A549 (cell line): ENCODE data around the gene TIAM2. TPM values are rescaled to one million over a fixed set of nuclear protein-coding genes. Genes with fewer than 3 reads are reported as not detected.

Experiments used
- ATAC-seq, 2 experiments: fragments of 200-7000 bp in 1 of 2; fragments of >200 bp in 1 of 2; cut with Nextera tagmentation in 1 of 2; cut with Tn5 transposase in 1 of 2; 3 replicates each; pipeline versions ENCODE4 v1.8.0 to v1.9.1; 2018 to 2020; ENCODE audit warnings: mild to moderate bottlenecking in 1 of 2, moderate library complexity in 1 of 2
- CTCF ChIA-PET: fragments of 300-600 bp; sonication (Branson Sonifier 250); formaldehyde crosslinking; extraction: SDS; loops from one replicate; lab custom pipeline; 2021; ENCODE audit warnings: antibody characterized with exemption, inconsistent platforms; lab: Yijun Ruan, JAX
- POLR2A ChIA-PET: fragments of 350-600 bp; formaldehyde crosslinking; extraction: SDS; loops from one replicate; lab custom pipeline; 2021; ENCODE audit warnings: antibody characterized with exemption, inconsistent platforms; lab: Yijun Ruan, JAX
- DNase-seq, 2 experiments: peaks; one replicate each; pipeline versions ENCODE4 v3.0.0 to v3.0.0-alpha.2; 2011 to 2016; ENCODE audit warnings: low read depth in 1 of 2, low spot score in 1 of 2
- FAIRE-seq: peaks from 2 replicates; lab custom pipeline; 2011; peaks lifted over from hg19 to GRCh38; lab: Jason Lieb, UNC
- H3K27ac ChIP-seq, 2 experiments: fragments of >200 bp; sonication (Bioruptor Twin); formaldehyde crosslinking; 3 replicates each; pipeline ENCODE4 v1.5.1; 2016 to 2017
- H3K4me1 ChIP-seq: fragments of >200 bp; sonication (Bioruptor Twin); formaldehyde crosslinking; 3 replicates; pipeline ENCODE4 v1.6.1; 2016
- H3K4me2 ChIP-seq: fragments of >200 bp; sonication (Bioruptor Twin); formaldehyde crosslinking; 3 replicates; pipeline ENCODE4 v1.6.1; 2016
- H3K4me3 ChIP-seq: fragments of >200 bp; sonication (Bioruptor Twin); formaldehyde crosslinking; 3 replicates; pipeline ENCODE4 v1.5.1; 2016
- H3K9me3 ChIP-seq: fragments of >200 bp; sonication (Bioruptor Twin); formaldehyde crosslinking; 3 replicates; pipeline ENCODE4 v1.6.1; 2016
- CBX2 ChIP-seq: fragments of 200-600 bp; sonication (generic); IDR thresholded peaks from 2 replicates; pipeline ENCODE4 v1.6.1; 2016; ENCODE audit warnings: low read depth, mild to moderate bottlenecking, borderline replicate concordance
- EHF ChIP-seq: fragments of 250-450 bp; sonication (Bioruptor Pico); IDR thresholded peaks from 2 replicates; pipeline ENCODE4 v1.5.0; 2020; ENCODE audit warnings: mild to moderate bottlenecking
- HOXB5 ChIP-seq: fragments of 250-450 bp; sonication (Bioruptor Pico); IDR thresholded peaks from 2 replicates; pipeline ENCODE4 v1.5.0; 2020; ENCODE audit warnings: mild to moderate bottlenecking, moderate library complexity
- JUNB ChIP-seq: fragments of >200 bp; sonication (Bioruptor Twin); formaldehyde crosslinking; IDR thresholded peaks from 2 replicates; pipeline ENCODE4 v1.6.1; 2016
- PHF8 ChIP-seq: fragments of 200-600 bp; sonication (generic); IDR thresholded peaks from 2 replicates; pipeline ENCODE4 v1.6.1; 2016; ENCODE audit warnings: low read depth, mild to moderate bottlenecking, antibody characterized with exemption, moderate library complexity, borderline replicate concordance
- POLR2AphosphoS2 ChIP-seq: conservative IDR thresholded peaks from 2 replicates; pipeline ENCODE4 v1.6.1; 2012; ENCODE audit warnings: low read length, improper control_type of control experiment, inconsistent platforms
- TFCP2L1 ChIP-seq: fragments of 250-450 bp; sonication (Bioruptor Pico); IDR thresholded peaks from 2 replicates; pipeline ENCODE4 v1.5.0; 2021; ENCODE audit warnings: mild to moderate bottlenecking
- ZSCAN20 ChIP-seq: fragments of 250-450 bp; sonication (Bioruptor Pico); IDR thresholded peaks from 2 replicates; pipeline ENCODE4 v1.8.0; 2022; ENCODE audit warnings: mild to moderate bottlenecking, moderate library complexity
- WGBS: methylation state at CpG from one replicate; pipeline ENCODE4 v1.1.6; 2017; ENCODE audit errors: missing lambda C conversion rate; 5-methylcytosine and 5-hydroxymethylcytosine counted together
- polyA plus RNA-seq, 4 experiments: library from polyadenylated mRNA; depleted of rRNA in 3 of 4; stranded (reverse); fragments of >200 nt; fragmentation: RNase III in 1 of 4; extraction: RNeasy Plus Mini Kit Qiagen cat#74134 plus additional on column Dnase treatment in 1 of 4; gene quantifications; 2 replicates in 3 of 4; 3 replicates in 1 of 4; pipeline ENCODE4 v1.2.3, GENCODE V29; 2011 to 2017
- TF ChIP-seq, protein P1 (sequence below): fragments of >200 bp; sonication (Bioruptor Twin); formaldehyde crosslinking; IDR thresholded peaks from 2 replicates; pipeline ENCODE4 v1.6.1; 2016
- TF ChIP-seq, protein P2 (sequence below): fragments of 250-450 bp; sonication (Bioruptor Pico); IDR thresholded peaks from 2 replicates; pipeline ENCODE4 v1.5.0; 2020; ENCODE audit warnings: low read depth, mild to moderate bottlenecking, moderate library complexity
- TF ChIP-seq, protein P3 (sequence below): IDR thresholded peaks from 2 replicates; pipeline ENCODE4 v1.6.1; 2012; ENCODE audit warnings: low read depth, borderline replicate concordance
- TF ChIP-seq, protein P4 (sequence below): fragments of 200-600 bp; sonication (generic); IDR thresholded peaks from 2 replicates; pipeline ENCODE4 v1.6.1; 2016; ENCODE audit warnings: antibody characterized with exemption, mild to moderate bottlenecking, moderate library complexity

Gene TIAM2
- polyA plus RNA-seq, 2 of the 4 experiments (the other 2 are of a cell fraction) = 2.5 to 3.1 TPM

DNA sequence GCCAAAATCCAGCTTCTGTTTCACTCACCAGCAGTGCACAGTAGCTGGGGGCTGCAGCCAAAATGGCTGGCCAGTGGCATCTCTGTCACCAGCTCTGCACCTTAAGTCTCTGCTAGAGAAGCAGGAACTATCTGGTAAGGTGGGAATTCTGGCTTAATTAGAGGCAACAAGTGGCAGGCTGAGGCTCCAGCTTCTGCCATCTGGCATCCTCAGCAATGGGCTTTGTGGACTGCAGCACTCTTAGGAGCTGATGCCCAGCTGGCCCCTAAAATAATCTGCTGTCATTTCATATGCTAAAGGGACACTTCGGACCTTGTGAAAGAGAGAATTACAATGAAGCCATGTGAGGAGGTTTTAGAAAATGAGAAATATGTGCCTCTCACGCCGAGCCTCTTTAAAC, 264.1 kb downstream of the TIAM2 start:
- Histone ChIP-seq H3K4me3 (no peak overlapping the region), H3K27ac (no peak overlapping the region), H3K4me2 (no peak overlapping the region), H3K9me3 (no peaks in the 10 kb centered on the region), H3K4me1 (no peaks in the 10 kb centered on the region)
- FAIRE-seq = no peak
- 96% methylated on average over 3 of the region's 3 CpGs for WGBS
- TF ChIP-seq PHF8 (no peak), CBX2 (no peak), TFCP2L1 (no peak)
- no peak for ATAC-seq
- ChIA-PET POLR2A (no interaction called here), CTCF (interaction anchor here (0.7 to 2.2 kb wide), 5 partner anchors 9 to 331 kb away, joined by 3 to 7 read pairs (median 3); no protein-coding TSS in a partner anchor)
- DNase-seq = no peak

DNA sequence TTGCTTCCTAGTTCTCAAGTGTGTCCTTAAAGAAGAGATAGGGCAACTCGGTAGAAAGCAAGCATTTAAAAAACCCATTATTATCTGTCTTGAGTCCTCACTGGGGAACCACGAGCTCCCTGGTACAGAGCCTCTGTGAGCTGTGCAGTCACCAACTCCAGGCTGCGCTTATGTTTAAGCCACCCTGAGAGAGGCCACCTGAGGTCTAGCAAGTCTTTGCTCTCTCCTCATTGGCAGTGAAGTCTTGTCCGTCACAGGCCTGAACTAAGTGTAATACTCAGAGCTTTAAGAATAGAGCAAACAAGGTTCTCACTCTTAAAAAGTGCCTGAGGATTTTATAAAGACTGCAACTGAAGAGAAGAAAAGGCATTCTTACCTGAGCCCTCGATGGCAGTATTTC, 264.8 kb downstream of the TIAM2 start:
- POLR2A ChIA-PET = no interaction called here
- FAIRE-seq (no peak), DNase-seq (no peak), ATAC-seq (no peak)
- 100% methylated on average over 3 of the region's 5 CpGs for WGBS
- Histone ChIP-seq H3K27ac (no peak overlapping the region), H3K4me3 (no peak overlapping the region), H3K4me1 (no peaks in the 10 kb centered on the region), H3K9me3 (no peaks in the 10 kb centered on the region), H3K4me2 (no peak overlapping the region)
- CTCF ChIA-PET = interaction anchor here (0.6 to 2.2 kb wide), 5 partner anchors 11 to 332 kb away, joined by 3 to 7 read pairs (median 3); no protein-coding TSS in a partner anchor
- TF ChIP-seq EHF (CRISPR knock-in tag) (no peak), JUNB (no peak), POLR2AphosphoS2 (no peak), ZSCAN20 (CRISPR knock-in tag) (no peak)
- TF ChIP-seq, protein P1, sequence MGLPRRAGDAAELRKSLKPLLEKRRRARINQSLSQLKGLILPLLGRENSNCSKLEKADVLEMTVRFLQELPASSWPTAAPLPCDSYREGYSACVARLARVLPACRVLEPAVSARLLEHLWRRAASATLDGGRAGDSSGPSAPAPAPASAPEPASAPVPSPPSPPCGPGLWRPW = no peak

DNA sequence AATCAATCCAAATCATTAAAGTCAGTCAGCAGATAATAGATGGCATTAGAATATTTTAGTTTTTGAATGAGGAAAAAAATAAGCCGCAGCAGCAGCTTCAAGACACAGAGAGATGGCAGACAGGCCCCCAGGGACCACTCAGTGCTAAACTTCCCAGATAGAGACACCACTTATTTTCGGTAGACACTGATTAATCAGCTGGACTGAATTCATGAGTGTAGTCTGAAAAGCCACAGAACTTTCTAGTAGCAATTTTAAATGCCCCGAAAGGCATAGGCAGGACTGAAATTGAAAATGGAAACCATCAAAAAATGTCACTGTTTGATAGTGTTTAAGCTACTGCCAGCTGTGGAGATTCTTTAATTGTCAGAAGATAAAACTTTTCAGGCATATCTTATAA, 265.6 kb downstream of the TIAM2 start:
- no peaks in the 10 kb centered on the region for H3K4me1 ChIP-seq
- DNase-seq = no peak
- no peaks in the 10 kb centered on the region for H3K9me3 ChIP-seq
- ChIA-PET POLR2A (no interaction called here), CTCF (interaction anchor here (0.9 to 2.2 kb wide), 3 partner anchors 12 to 21 kb away, joined by 3 to 7 read pairs (median 3); no protein-coding TSS in a partner anchor)
- no peak overlapping the region for H3K4me3 ChIP-seq
- 59% methylated on average over 3 of the region's 3 CpGs for WGBS
- no peak for TF ChIP-seq HOXB5 (CRISPR knock-in tag)
- TF ChIP-seq, protein P2, sequence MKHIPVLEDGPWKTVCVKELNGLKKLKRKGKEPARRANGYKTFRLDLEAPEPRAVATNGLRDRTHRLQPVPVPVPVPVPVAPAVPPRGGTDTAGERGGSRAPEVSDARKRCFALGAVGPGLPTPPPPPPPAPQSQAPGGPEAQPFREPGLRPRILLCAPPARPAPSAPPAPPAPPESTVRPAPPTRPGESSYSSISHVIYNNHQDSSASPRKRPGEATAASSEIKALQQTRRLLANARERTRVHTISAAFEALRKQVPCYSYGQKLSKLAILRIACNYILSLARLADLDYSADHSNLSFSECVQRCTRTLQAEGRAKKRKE = no peak
- no peak for FAIRE-seq
- H3K4me2 ChIP-seq = no peak overlapping the region
- no peak overlapping the region for H3K27ac ChIP-seq
- no peak for ATAC-seq

DNA sequence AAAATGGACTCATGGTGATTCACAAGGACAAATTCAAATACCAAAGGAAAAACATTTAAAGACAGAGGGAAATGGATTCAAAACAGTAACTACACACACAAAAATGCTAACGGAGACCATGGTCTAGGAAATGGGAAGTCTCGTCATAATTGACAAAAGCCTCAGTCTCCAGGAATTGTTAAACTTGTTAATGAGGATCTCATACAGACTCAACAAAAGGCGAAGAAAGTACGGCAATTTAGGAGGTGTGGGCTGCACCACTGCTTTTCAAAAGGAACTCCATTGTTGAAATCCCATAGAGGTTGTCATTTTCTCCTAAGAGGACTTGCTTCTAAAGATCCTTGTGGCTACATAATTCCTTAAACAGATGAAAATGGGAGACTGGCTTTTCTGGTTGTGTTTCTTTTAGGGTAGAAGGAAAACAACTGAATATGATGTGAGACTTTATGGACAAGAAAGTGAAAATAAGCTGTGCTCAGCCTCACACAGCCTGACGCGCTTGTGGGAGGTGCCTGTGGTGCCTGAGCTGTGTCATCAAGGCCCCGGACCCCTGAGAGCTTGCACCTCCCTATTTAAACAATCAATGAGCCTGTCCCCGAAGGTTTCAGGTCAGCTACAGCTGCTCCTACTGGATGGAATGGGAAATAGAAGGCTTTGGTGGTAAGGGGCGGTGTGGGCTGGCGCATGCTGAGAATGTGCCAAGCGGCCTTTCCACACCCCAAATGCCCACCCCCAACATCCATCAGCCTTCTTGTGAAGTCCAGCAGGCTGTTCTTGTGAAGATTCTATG, 266.2 kb downstream of the TIAM2 start:
- ATAC-seq = no peak
- 85% methylated on average over 11 of the region's 11 CpGs for WGBS
- no peak overlapping the region for H3K4me2 ChIP-seq
- TF ChIP-seq, protein P3, sequence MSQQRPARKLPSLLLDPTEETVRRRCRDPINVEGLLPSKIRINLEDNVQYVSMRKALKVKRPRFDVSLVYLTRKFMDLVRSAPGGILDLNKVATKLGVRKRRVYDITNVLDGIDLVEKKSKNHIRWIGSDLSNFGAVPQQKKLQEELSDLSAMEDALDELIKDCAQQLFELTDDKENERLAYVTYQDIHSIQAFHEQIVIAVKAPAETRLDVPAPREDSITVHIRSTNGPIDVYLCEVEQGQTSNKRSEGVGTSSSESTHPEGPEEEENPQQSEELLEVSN = no peak
- TF ChIP-seq, protein P4, sequence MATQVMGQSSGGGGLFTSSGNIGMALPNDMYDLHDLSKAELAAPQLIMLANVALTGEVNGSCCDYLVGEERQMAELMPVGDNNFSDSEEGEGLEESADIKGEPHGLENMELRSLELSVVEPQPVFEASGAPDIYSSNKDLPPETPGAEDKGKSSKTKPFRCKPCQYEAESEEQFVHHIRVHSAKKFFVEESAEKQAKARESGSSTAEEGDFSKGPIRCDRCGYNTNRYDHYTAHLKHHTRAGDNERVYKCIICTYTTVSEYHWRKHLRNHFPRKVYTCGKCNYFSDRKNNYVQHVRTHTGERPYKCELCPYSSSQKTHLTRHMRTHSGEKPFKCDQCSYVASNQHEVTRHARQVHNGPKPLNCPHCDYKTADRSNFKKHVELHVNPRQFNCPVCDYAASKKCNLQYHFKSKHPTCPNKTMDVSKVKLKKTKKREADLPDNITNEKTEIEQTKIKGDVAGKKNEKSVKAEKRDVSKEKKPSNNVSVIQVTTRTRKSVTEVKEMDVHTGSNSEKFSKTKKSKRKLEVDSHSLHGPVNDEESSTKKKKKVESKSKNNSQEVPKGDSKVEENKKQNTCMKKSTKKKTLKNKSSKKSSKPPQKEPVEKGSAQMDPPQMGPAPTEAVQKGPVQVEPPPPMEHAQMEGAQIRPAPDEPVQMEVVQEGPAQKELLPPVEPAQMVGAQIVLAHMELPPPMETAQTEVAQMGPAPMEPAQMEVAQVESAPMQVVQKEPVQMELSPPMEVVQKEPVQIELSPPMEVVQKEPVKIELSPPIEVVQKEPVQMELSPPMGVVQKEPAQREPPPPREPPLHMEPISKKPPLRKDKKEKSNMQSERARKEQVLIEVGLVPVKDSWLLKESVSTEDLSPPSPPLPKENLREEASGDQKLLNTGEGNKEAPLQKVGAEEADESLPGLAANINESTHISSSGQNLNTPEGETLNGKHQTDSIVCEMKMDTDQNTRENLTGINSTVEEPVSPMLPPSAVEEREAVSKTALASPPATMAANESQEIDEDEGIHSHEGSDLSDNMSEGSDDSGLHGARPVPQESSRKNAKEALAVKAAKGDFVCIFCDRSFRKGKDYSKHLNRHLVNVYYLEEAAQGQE = no peak
- TF ChIP-seq, all 56 proteins: peak for 0
- CTCF ChIA-PET = interaction anchor here (0.9 kb wide), 1 partner anchor 14 kb away, joined by 3 read pairs; no protein-coding TSS in a partner anchor
- FAIRE-seq = no peak
- DNase-seq = no peak
- POLR2A ChIA-PET = no interaction called here
- H3K27ac ChIP-seq = no peak overlapping the region
- H3K4me3 ChIP-seq = no peak overlapping the region
- H3K9me3 ChIP-seq = no peaks in the 10 kb centered on the region
- no peaks in the 10 kb centered on the region for H3K4me1 ChIP-seq
